ENCODE measurements around the gene TRAPPC6A. TPM values are rescaled to one million over a fixed set of nuclear protein-coding genes. Genes with fewer than 3 reads are reported as not detected.
A peak's percentile ranks its signal among the peaks of the same experiment; 100 is the strongest.

TRAPPC6A gene
- total and polyA plus RNA-seq, 2 of the 13 experiments (the other 11 are each of a cell fraction or from before 2014, with no cell fraction given), result 6.5 to 21.0 TPM

DNA sequence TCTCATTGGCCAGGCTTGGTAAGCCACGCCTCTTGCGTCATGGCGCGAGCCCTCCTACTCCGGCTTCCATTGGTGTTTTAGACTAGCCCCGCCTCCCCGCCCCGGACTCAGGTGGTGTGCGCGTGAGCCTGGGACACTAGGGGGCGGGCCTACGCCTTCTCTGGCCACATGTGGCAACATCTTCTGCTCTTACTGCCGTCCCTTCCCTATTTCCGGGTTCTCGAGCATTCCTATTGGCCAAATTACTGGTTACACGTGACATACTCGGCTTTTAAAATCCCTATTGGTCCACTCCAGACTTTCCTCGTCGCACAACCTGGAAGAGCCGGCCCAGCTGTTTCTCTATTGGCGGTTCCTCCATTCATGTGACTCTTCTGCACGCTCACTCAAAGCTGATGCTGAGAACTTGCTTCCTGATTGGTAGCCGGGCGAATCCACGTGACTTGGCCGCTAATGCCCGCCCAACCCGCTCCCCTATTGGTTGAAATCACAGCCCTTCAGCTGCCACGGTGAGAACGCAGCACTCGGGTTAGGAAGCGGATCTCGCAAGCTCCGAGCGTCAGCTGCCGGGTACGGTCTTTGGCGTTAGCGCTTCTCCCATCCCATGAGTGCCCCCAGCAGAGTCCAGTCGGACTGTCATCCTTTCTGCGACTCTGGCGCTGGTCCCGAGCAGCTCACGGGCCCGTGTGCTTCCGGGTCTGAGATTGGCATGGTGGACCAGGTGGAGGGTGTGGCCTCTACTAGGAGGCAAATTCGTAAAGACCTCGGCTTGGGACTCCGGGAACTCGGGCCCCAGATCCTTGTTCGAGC, 430 bp upstream of the TRAPPC6A start, which contains the start of gene BLOC1S3 (continued):
- TF ChIP-seq, protein P1, sequence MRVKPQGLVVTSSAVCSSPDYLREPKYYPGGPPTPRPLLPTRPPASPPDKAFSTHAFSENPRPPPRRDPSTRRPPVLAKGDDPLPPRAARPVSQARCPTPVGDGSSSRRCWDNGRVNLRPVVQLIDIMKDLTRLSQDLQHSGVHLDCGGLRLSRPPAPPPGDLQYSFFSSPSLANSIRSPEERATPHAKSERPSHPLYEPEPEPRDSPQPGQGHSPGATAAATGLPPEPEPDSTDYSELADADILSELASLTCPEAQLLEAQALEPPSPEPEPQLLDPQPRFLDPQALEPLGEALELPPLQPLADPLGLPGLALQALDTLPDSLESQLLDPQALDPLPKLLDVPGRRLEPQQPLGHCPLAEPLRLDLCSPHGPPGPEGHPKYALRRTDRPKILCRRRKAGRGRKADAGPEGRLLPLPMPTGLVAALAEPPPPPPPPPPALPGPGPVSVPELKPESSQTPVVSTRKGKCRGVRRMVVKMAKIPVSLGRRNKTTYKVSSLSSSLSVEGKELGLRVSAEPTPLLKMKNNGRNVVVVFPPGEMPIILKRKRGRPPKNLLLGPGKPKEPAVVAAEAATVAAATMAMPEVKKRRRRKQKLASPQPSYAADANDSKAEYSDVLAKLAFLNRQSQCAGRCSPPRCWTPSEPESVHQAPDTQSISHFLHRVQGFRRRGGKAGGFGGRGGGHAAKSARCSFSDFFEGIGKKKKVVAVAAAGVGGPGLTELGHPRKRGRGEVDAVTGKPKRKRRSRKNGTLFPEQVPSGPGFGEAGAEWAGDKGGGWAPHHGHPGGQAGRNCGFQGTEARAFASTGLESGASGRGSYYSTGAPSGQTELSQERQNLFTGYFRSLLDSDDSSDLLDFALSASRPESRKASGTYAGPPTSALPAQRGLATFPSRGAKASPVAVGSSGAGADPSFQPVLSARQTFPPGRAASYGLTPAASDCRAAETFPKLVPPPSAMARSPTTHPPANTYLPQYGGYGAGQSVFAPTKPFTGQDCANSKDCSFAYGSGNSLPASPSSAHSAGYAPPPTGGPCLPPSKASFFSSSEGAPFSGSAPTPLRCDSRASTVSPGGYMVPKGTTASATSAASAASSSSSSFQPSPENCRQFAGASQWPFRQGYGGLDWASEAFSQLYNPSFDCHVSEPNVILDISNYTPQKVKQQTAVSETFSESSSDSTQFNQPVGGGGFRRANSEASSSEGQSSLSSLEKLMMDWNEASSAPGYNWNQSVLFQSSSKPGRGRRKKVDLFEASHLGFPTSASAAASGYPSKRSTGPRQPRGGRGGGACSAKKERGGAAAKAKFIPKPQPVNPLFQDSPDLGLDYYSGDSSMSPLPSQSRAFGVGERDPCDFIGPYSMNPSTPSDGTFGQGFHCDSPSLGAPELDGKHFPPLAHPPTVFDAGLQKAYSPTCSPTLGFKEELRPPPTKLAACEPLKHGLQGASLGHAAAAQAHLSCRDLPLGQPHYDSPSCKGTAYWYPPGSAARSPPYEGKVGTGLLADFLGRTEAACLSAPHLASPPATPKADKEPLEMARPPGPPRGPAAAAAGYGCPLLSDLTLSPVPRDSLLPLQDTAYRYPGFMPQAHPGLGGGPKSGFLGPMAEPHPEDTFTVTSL (CRISPR knock-in tag; IDR thresholded peaks at IDR 0.05; ENCODE audit: borderline replicate concordance), result no peak
- TF ChIP-seq, protein P2, sequence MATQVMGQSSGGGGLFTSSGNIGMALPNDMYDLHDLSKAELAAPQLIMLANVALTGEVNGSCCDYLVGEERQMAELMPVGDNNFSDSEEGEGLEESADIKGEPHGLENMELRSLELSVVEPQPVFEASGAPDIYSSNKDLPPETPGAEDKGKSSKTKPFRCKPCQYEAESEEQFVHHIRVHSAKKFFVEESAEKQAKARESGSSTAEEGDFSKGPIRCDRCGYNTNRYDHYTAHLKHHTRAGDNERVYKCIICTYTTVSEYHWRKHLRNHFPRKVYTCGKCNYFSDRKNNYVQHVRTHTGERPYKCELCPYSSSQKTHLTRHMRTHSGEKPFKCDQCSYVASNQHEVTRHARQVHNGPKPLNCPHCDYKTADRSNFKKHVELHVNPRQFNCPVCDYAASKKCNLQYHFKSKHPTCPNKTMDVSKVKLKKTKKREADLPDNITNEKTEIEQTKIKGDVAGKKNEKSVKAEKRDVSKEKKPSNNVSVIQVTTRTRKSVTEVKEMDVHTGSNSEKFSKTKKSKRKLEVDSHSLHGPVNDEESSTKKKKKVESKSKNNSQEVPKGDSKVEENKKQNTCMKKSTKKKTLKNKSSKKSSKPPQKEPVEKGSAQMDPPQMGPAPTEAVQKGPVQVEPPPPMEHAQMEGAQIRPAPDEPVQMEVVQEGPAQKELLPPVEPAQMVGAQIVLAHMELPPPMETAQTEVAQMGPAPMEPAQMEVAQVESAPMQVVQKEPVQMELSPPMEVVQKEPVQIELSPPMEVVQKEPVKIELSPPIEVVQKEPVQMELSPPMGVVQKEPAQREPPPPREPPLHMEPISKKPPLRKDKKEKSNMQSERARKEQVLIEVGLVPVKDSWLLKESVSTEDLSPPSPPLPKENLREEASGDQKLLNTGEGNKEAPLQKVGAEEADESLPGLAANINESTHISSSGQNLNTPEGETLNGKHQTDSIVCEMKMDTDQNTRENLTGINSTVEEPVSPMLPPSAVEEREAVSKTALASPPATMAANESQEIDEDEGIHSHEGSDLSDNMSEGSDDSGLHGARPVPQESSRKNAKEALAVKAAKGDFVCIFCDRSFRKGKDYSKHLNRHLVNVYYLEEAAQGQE (IDR thresholded peaks at IDR 0.05; ENCODE audit: borderline replicate concordance in 1 of 2, low read depth in 1 of 2, low read length in 2 of 2), result no peak
- TF ChIP-seq, protein P3, sequence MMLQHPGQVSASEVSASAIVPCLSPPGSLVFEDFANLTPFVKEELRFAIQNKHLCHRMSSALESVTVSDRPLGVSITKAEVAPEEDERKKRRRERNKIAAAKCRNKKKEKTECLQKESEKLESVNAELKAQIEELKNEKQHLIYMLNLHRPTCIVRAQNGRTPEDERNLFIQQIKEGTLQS (CRISPR knock-in tag; IDR thresholded peaks at IDR 0.05), result no peak
- TF ChIP-seq ZNF567 (CRISPR knock-in tag; IDR thresholded peaks at IDR 0.05; ENCODE audit: borderline replicate concordance) (no peak), SAFB2 (CRISPR knock-in tag; IDR thresholded peaks at IDR 0.05; ENCODE audit: borderline replicate concordance, low read depth) (no peak), CEBPB (IDR thresholded peaks at IDR 0.05; ENCODE audit: borderline replicate concordance, low read depth, low read length) (peak; percentile 95), CBFB (CRISPR knock-in tag; IDR thresholded peaks at IDR 0.05) (no peak; the same call in 1 of the 2 replicates), NR2C2 (CRISPR knock-in tag; IDR thresholded peaks at IDR 0.05; ENCODE audit: borderline replicate concordance) (peak; percentile 13; the same call in 1 of the 2 replicates), ZNF564 (CRISPR knock-in tag; IDR thresholded peaks at IDR 0.05) (no peak), NFKB2 (CRISPR knock-in tag; IDR thresholded peaks at IDR 0.05; ENCODE audit: borderline replicate concordance) (no peak; the same call in 1 of the 2 replicates), ZNF180 (CRISPR knock-in tag; IDR thresholded peaks at IDR 0.05; ENCODE audit: borderline replicate concordance, low read depth) (no peak), MXI1 (IDR thresholded peaks at IDR 0.05; ENCODE audit: borderline replicate concordance, low read depth, low read length) (peak; percentile 97; the same call in 1 of the 3 replicates), ZNF782 (CRISPR knock-in tag; IDR thresholded peaks at IDR 0.05; ENCODE audit: borderline replicate concordance) (no peak)
- TF ChIP-seq, protein P4, sequence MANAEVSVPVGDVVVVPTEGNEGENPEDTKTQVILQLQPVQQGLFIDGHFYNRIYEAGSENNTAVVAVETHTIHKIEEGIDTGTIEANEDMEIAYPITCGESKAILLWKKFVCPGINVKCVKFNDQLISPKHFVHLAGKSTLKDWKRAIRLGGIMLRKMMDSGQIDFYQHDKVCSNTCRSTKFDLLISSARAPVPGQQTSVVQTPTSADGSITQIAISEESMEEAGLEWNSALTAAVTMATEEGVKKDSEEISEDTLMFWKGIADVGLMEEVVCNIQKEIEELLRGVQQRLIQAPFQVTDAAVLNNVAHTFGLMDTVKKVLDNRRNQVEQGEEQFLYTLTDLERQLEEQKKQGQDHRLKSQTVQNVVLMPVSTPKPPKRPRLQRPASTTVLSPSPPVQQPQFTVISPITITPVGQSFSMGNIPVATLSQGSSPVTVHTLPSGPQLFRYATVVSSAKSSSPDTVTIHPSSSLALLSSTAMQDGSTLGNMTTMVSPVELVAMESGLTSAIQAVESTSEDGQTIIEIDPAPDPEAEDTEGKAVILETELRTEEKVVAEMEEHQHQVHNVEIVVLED (CRISPR knock-in tag; IDR thresholded peaks at IDR 0.05; ENCODE audit: borderline replicate concordance), result peak; percentile 82

Measured in HepG2 (cell line).